ENCODE data around the gene GAK.

DNA sequence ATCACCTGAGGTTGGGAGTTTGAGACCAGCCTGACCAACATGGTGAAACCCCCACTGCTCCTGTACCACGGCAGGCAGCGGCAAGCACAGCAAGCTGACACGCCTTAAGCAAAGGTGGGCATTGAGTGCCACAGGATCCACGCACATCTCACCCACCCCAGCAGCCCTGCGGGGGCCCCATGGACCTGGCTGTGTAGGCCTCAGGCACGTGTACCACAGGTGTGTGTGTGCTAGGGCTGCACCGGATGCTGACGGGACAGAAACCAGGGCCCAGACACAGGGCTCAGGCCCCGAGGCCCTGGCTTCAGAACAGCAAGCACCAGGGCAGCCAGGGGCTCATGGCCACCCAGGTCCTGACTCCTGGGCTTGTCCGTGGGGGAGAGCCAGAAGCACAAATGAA is 46.8 kb downstream of the GAK start:
- TF ChIP-seq, protein P1, sequence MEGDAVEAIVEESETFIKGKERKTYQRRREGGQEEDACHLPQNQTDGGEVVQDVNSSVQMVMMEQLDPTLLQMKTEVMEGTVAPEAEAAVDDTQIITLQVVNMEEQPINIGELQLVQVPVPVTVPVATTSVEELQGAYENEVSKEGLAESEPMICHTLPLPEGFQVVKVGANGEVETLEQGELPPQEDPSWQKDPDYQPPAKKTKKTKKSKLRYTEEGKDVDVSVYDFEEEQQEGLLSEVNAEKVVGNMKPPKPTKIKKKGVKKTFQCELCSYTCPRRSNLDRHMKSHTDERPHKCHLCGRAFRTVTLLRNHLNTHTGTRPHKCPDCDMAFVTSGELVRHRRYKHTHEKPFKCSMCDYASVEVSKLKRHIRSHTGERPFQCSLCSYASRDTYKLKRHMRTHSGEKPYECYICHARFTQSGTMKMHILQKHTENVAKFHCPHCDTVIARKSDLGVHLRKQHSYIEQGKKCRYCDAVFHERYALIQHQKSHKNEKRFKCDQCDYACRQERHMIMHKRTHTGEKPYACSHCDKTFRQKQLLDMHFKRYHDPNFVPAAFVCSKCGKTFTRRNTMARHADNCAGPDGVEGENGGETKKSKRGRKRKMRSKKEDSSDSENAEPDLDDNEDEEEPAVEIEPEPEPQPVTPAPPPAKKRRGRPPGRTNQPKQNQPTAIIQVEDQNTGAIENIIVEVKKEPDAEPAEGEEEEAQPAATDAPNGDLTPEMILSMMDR (IDR thresholded peaks at IDR 0.05): no peak
- no peak for TF ChIP-seq POLR2A (IDR thresholded peaks at IDR 0.05)
